ENCODE data around the gene DGUOK. TPM values are rescaled to one million over a fixed set of nuclear protein-coding genes. Genes with fewer than 3 reads are reported as not detected.

Gene DGUOK
- total RNA-seq, 1 donor from 2014 or later = 79.7 TPM

DNA sequence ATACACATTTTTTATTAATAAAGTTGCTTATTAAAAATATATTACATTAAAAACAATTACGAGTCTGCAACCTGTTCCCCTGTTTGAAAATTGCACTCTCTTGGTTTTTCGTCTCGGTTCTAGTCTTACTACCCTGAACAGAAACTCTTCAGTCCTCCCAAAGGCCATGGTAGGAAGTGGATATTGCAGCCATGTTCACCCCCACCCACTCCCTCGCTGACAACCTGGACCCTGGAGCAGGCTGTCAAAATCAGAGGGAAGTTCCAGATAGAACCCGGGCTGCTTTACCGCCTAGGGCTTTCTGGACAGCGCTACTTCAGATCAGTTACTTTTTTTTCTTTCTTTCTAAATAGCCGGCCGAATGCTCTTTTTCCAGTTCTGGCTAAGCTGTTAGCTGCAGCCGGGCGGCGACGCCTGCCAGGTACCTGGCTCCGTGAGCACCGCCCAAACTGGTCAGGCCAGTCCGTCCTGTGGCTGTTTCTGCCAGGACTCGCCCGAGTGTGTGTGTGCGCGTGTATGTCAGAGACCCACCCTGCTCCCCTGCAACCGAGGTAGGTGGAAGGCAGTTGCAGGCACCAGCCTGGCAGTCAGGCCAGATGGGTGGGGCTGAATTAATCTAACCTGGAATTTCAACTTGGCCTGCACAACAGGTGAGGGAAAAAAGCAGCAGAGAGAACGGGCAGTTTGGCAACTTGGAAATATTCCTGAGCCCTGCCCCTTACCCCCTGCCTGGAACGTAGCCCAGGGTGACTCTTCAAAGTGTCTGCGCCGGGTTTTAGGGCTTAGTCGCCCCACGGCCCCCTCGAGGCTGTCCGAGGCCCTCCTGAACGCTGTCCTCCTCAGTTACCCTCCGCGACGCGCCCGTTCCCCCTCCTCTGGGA lies 56.9 kb downstream of the DGUOK start:
- Histone ChIP-seq H3K27me3 (no peaks in the 10 kb centered on the region), H3K4me1 (peaks cover 6 to 34% of the 10 kb centered on the region in 2 donors), H3K9me3 (no peaks in the 10 kb centered on the region), H3K36me3 (no peaks in the 10 kb centered on the region), H3K27ac (no peak overlapping the region), H3K4me3 (peak overlapping the region; percentile 46 to 74)
- no peak for DNase-seq (ENCODE audit: low spot score in 2 of 2)
- TF ChIP-seq, protein P1, sequence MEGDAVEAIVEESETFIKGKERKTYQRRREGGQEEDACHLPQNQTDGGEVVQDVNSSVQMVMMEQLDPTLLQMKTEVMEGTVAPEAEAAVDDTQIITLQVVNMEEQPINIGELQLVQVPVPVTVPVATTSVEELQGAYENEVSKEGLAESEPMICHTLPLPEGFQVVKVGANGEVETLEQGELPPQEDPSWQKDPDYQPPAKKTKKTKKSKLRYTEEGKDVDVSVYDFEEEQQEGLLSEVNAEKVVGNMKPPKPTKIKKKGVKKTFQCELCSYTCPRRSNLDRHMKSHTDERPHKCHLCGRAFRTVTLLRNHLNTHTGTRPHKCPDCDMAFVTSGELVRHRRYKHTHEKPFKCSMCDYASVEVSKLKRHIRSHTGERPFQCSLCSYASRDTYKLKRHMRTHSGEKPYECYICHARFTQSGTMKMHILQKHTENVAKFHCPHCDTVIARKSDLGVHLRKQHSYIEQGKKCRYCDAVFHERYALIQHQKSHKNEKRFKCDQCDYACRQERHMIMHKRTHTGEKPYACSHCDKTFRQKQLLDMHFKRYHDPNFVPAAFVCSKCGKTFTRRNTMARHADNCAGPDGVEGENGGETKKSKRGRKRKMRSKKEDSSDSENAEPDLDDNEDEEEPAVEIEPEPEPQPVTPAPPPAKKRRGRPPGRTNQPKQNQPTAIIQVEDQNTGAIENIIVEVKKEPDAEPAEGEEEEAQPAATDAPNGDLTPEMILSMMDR (IDR thresholded peaks at IDR 0.05) = no peak
- intact Hi-C loops (cut with DNase I) = loop anchor here (2.0 to 5.0 kb wide), 2 partner anchors 56 to 155 kb away; partner anchors contain the start of genes DGUOK and STAMBP

DNA sequence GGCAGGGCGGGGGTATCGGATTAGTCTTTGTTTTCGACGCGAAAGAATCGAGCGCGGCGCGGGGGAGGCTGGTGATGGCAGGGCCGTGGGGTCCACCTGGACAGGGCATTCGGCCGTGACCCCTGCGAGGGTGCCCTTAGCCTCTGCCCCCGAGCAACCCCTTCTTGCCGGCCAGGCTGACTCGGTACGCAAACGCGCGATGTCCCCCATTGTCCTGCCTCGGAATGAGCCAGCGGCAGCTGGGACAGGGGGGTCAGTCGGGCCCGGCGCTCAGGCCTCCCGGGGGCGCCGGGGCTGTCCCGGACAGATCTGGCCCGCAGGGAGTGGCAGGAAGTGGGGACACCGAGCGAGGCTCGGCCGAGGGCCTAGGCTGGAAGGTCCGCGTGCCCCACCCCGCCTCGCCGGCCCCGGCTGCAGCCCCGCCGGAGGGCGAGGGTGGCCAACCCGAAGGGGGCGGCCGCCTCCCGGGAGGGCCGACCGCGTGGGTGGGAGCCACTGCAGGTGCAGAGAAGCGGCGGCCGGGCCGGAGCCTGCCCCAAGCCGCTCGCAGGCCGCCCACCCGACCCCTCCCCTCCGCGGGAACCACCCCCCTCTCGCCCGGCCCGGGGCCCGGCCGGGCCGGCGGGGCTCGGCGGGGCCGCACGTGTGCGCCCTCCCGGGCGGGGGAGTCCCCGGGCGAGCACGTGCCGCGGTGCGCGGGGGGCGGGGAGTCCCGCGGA lies 57.7 kb downstream of the DGUOK start, which contains the start of gene TET3:
TET3 (plus strand) TSS at position 708 of the 719 bp plus-strand sequence. CDS start 1,494 bp downstream, outside the sequence.
- Histone ChIP-seq H3K27me3 (no peaks in the 10 kb centered on the region), H3K4me1 (peaks cover 6 to 34% of the 10 kb centered on the region in 2 donors), H3K27ac (no peak within 1 kb of the TSS), H3K9me3 (no peaks in the 10 kb centered on the region), H3K4me3 (peak within 1 kb of the TSS; percentile 46 to 74), H3K36me3 (no peaks in the 10 kb centered on the region)
- DNase-seq (ENCODE audit: low spot score in 2 of 2) = peak in 1 of 2 donors; percentile 66
- TF ChIP-seq, protein P1 (IDR thresholded peaks at IDR 0.05) = no peak
- intact Hi-C loops (cut with DNase I) = loop anchor here (2.0 to 5.0 kb wide), 2 partner anchors 57 to 156 kb away; partner anchors contain the start of genes DGUOK and STAMBP

DNA sequence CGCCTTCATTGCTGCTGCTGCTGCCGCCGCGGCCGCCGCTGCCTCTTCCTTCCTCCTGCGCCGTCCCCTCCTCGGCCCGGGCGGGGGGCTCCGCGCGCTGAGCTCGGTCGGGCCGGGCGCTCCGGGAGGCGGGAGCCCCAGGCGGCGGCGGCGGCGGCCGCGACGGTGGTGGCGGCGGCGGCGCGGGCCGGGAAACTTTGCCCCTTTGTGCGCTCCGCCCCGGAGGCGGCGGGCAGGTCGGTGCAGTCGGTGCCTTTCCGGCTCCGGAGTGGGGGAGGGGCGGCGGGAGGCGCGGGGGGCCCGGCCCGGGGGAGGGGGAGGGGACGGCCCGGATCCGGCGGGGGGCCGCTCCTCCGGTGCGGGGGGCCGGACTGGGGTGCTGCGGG lies 58.2 kb downstream of the DGUOK start:
- Histone ChIP-seq H3K36me3 (no peaks in the 10 kb centered on the region), H3K27ac (no peak overlapping the region), H3K9me3 (no peaks in the 10 kb centered on the region), H3K27me3 (no peaks in the 10 kb centered on the region), H3K4me1 (peaks cover 6 to 34% of the 10 kb centered on the region in 2 donors), H3K4me3 (peak overlapping the region; percentile 46 to 74)
- TF ChIP-seq, protein P1 (IDR thresholded peaks at IDR 0.05) = no peak
- DNase-seq (ENCODE audit: low spot score in 2 of 2) = no peak
- intact Hi-C loops (cut with DNase I) = loop anchor here (1.0 to 5.0 kb wide), 3 partner anchors 18 to 156 kb away; partner anchors contain the start of genes DGUOK and STAMBP

DNA sequence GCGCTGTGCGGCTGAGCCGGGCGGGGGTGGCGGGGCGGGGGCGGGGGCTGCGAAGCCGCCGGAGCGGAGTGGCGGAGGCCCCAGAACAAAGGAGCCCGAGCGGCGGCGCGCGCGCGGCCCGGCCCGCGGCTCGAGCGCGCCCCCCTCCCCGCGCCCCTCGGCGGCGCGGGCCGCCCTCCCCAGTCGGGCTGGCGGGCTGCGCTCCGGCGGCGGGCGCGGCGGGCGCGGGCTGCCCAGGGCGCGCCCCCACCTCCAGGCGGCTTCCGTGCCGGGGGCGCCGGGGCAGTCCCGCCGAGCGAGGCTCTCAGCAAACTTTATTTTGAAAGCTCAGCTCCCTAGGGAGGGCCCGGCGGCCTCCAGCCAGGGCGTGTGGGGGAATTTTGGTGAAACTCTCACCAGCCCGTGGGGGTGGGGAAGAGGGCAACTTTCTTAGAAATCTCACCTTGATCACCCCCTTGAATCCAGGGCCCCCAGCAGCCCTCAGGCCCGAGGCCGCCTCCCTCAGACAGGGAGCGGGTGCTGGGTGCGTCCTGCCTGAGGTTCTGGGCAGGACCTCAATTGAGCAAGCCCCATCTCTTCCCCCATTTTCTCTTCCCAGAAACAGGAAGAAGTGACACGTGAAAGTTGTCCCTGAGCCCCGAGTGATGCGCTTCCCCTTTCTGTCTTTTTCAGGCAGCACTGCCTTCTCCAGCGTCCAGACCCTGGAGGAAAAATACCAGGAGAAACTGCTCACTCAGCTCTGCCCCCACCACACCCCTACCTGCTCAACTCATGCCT lies 58.8 kb downstream of the DGUOK start:
- Histone ChIP-seq H3K27me3 (no peaks in the 10 kb centered on the region), H3K4me3 (peak overlapping the region; percentile 46 to 74), H3K4me1 (peaks cover 6 to 34% of the 10 kb centered on the region in 2 donors), H3K36me3 (no peaks in the 10 kb centered on the region), H3K27ac (no peak overlapping the region), H3K9me3 (no peaks in the 10 kb centered on the region)
- intact Hi-C loops (cut with DNase I) = loop anchor here (1.0 to 2.0 kb wide), 2 partner anchors 18 to 157 kb away; partner anchors contain the start of gene STAMBP
- no peak for DNase-seq (ENCODE audit: low spot score in 2 of 2)
- TF ChIP-seq, protein P1 (IDR thresholded peaks at IDR 0.05) = no peak
